SK-N-SH (cell line): ENCODE results near the gene NECTIN3. TPM values are rescaled to one million over a fixed set of nuclear protein-coding genes. Genes with fewer than 3 reads are reported as not detected.

ENCODE experiments used
- CTCF ChIA-PET: fragments of 300-600, 350-600 bp; formaldehyde crosslinking; extraction: SDS; loops from one replicate; lab custom pipeline; 2021; lab: Yijun Ruan, JAX
- POLR2A ChIA-PET: fragments of 350-600 bp; sonication (Branson Sonifier 250); formaldehyde crosslinking; extraction: SDS; loops from one replicate; lab custom pipeline; 2020; ENCODE audit warnings: antibody characterized with exemption, inconsistent platforms; lab: Yijun Ruan, JAX
- DNase-seq: peaks from one replicate; pipeline ENCODE4 v3.0.0; 2012
- H2AFZ ChIP-seq: fragments of 200-600 bp; sonication (generic); 2 replicates; pipeline ENCODE4 v1.8.1; 2016; ENCODE audit warnings: antibody characterized with exemption, mild to moderate bottlenecking, low read depth
- H3F3A ChIP-seq: fragments of 200-600 bp; sonication (generic); replicated peaks from 2 replicates; pipeline ENCODE3; 2016; ENCODE audit warnings: antibody characterized with exemption, mild to moderate bottlenecking; ENCODE audit not compliant: insufficient read depth
- H3K27ac ChIP-seq, 2 experiments: fragments of 200-500 bp in 1 of 2; fragments of 200-600 bp in 1 of 2; sonication (Bioruptor generic) in 1 of 2; sonication (generic), shearing (Covaris generic) in 1 of 2; 2 replicates each; pipeline versions ENCODE4 v1.5.1 to v1.6.1; 2014 to 2016; ENCODE audit warnings: low read depth in 2 of 2, inconsistent platforms in 1 of 2, low read length in 1 of 2, mild to moderate bottlenecking in 1 of 2, mixed read lengths in 1 of 2
- H3K27me3 ChIP-seq: fragments of 200-600 bp; sonication (generic), shearing (Covaris generic); 2 replicates; pipeline ENCODE4 v1.6.1; 2016; ENCODE audit warnings: mixed run types; ENCODE audit not compliant: insufficient read depth
- H3K36me3 ChIP-seq, 2 experiments: fragments of 200-500 bp in 1 of 2; fragments of 200-600 bp in 1 of 2; sonication (Bioruptor generic) in 1 of 2; sonication (generic) in 1 of 2; replicated peaks in 1 of 2; 2 replicates each; pipeline versions ENCODE3 to v1.5.1; 2014 to 2016; ENCODE audit warnings: low read length in 1 of 2, mild to moderate bottlenecking in 1 of 2; ENCODE audit not compliant: insufficient read depth in 2 of 2, control insufficient read depth in 1 of 2
- H3K4me1 ChIP-seq, 2 experiments: fragments of 200-500 bp in 1 of 2; fragments of 200-600 bp in 1 of 2; sonication (Bioruptor generic) in 1 of 2; sonication (generic), shearing (Covaris generic) in 1 of 2; 2 replicates each; pipeline versions ENCODE4 v1.5.1 to v1.6.1; 2014 to 2016; ENCODE audit warnings: low read depth in 1 of 2, low read length in 1 of 2, mixed run types in 1 of 2; ENCODE audit not compliant: insufficient read depth in 2 of 2, control insufficient read depth in 1 of 2
- H3K4me2 ChIP-seq: fragments of 200-600 bp; sonication (generic), shearing (Covaris generic); 2 replicates; pipeline ENCODE4 v1.6.1; 2017; ENCODE audit warnings: mixed run types
- H3K4me3 ChIP-seq, 2 experiments: fragments of 200-500 bp in 1 of 2; fragments of 200-600 bp in 1 of 2; sonication (Bioruptor generic) in 1 of 2; sonication (generic), shearing (Covaris generic) in 1 of 2; 2 replicates each; pipeline versions ENCODE4 v1.5.1 to v1.8.1; 2014 to 2016; ENCODE audit warnings: low read depth in 2 of 2, inconsistent platforms in 1 of 2, low read length in 1 of 2, mild to moderate bottlenecking in 1 of 2, mixed read lengths in 1 of 2, moderate library complexity in 1 of 2
- H3K79me2 ChIP-seq: fragments of 200-600 bp; sonication (generic); 2 replicates; pipeline ENCODE4 v1.8.1; 2017; ENCODE audit warnings: mild to moderate bottlenecking; ENCODE audit not compliant: insufficient read depth
- H3K9ac ChIP-seq: fragments of 200-600 bp; sonication (generic); 2 replicates; pipeline ENCODE4 v1.6.1; 2017; ENCODE audit warnings: mixed run types
- H3K9me2 ChIP-seq: fragments of 200-600 bp; sonication (generic); 2 replicates; pipeline ENCODE4 v1.6.1; 2017; ENCODE audit warnings: mixed run types
- H3K9me3 ChIP-seq: fragments of 200-600 bp; sonication (generic); 2 replicates; pipeline ENCODE4 v1.6.1; 2017; ENCODE audit warnings: mixed run types, mild to moderate bottlenecking, moderate library complexity
- H4K20me1 ChIP-seq: fragments of 200-600 bp; sonication (generic); 2 replicates; pipeline ENCODE4 v1.6.1; 2017; ENCODE audit warnings: mild to moderate bottlenecking, mixed run types; ENCODE audit not compliant: insufficient read depth
- CHD2 ChIP-seq: fragments of 150-350 bp; IDR thresholded peaks from 2 replicates; pipeline ENCODE4 v1.6.1; 2018; ENCODE audit warnings: low read length; ENCODE audit not compliant: partially characterized antibody
- EP300 ChIP-seq, 2 experiments: IDR thresholded peaks; 2 replicates each; pipeline versions ENCODE4 v1.4.0 to v1.6.1; 2012; ENCODE audit warnings: borderline replicate concordance in 1 of 2, low read depth in 1 of 2, low read length in 1 of 2
- EZH2phosphoT487 ChIP-seq: fragments of 200-600 bp; sonication (generic); IDR thresholded peaks from 2 replicates; pipeline ENCODE4 v1.6.1; 2017; ENCODE audit warnings: low read depth, mixed run types, mild to moderate bottlenecking, antibody characterized with exemption, moderate library complexity, borderline replicate concordance
- FOSL2 ChIP-seq: IDR thresholded peaks from 2 replicates; pipeline ENCODE4 v1.4.0; 2012; ENCODE audit warnings: low read depth, mild to moderate bottlenecking, moderate library complexity, borderline replicate concordance
- FOXM1 ChIP-seq: IDR thresholded peaks from 2 replicates; pipeline ENCODE4 v1.4.0; 2012; ENCODE audit warnings: low read depth, mild to moderate bottlenecking
- JUND ChIP-seq: IDR thresholded peaks from 2 replicates; pipeline ENCODE4 v1.4.0; 2012
- MXI1 ChIP-seq: IDR thresholded peaks from 2 replicates; pipeline ENCODE4 v1.6.1; 2012; ENCODE audit warnings: mild to moderate bottlenecking, low read depth, low read length, improper control_type of control experiment
- NFIC ChIP-seq: IDR thresholded peaks from 2 replicates; pipeline ENCODE4 v1.4.0; 2012; ENCODE audit warnings: borderline replicate concordance
- NRF1 ChIP-seq: IDR thresholded peaks from 2 replicates; pipeline ENCODE4 v1.6.1; 2012; ENCODE audit warnings: low read depth, mild to moderate bottlenecking, low read length
- POLR2AphosphoS5 ChIP-seq: IDR thresholded peaks from 2 replicates; pipeline ENCODE4 v1.6.1; 2012; ENCODE audit warnings: low read depth, low read length
- RAD21 ChIP-seq: IDR thresholded peaks from 2 replicates; pipeline ENCODE4 v1.6.1; 2012; ENCODE audit warnings: mild to moderate bottlenecking, low read length
- RXRA ChIP-seq: IDR thresholded peaks from 2 replicates; pipeline ENCODE4 v1.4.0; 2012; ENCODE audit warnings: low read depth, mild to moderate bottlenecking, borderline replicate concordance
- SIN3A ChIP-seq: IDR thresholded peaks from 2 replicates; pipeline ENCODE4 v1.6.1; 2012; ENCODE audit warnings: low read depth, mild to moderate bottlenecking, low read length, moderate library complexity, borderline replicate concordance
- SMC3 ChIP-seq: IDR thresholded peaks from 2 replicates; pipeline ENCODE4 v1.6.1; 2012; ENCODE audit warnings: low read depth, low read length, improper control_type of control experiment
- TAF1 ChIP-seq: IDR thresholded peaks from 2 replicates; pipeline ENCODE4 v1.6.1; 2012; ENCODE audit warnings: low read depth, mild to moderate bottlenecking, low read length, moderate library complexity, borderline replicate concordance
- TCF12 ChIP-seq: IDR thresholded peaks from 2 replicates; pipeline ENCODE4 v1.4.0; 2012
- TEAD4 ChIP-seq: IDR thresholded peaks from 2 replicates; pipeline ENCODE4 v1.4.0; 2012; ENCODE audit warnings: mild to moderate bottlenecking, borderline replicate concordance; ENCODE audit not compliant: insufficient read depth
- YY1 ChIP-seq: IDR thresholded peaks from 2 replicates; pipeline ENCODE4 v1.4.0; 2012; ENCODE audit warnings: low read depth, mild to moderate bottlenecking
- WGBS: methylation state at CpG from one replicate; pipeline ENCODE4 v1.1.6; 2017; ENCODE audit warnings: low lambda C conversion rate; 5-methylcytosine and 5-hydroxymethylcytosine counted together
- polyA plus RNA-seq, 3 experiments: library from polyadenylated mRNA; depleted of rRNA; stranded (reverse); fragments of >200 nt; gene quantifications; 2 replicates each; pipeline ENCODE4 v1.2.3, GENCODE V29; 2012
- TF ChIP-seq, protein P1 (sequence below): fragments of 200-600 bp; sonication (generic); IDR thresholded peaks from 2 replicates; pipeline ENCODE4 v1.6.1; 2017; ENCODE audit warnings: antibody characterized with exemption, mild to moderate bottlenecking, moderate library complexity
- TF ChIP-seq, protein P2 (sequence below): IDR thresholded peaks from 2 replicates; pipeline ENCODE4; 2012
- TF ChIP-seq, protein P3 (sequence below): IDR thresholded peaks from 2 replicates; pipeline ENCODE4 v1.4.0; 2012; ENCODE audit warnings: low read depth, borderline replicate concordance

NECTIN3 gene
- polyA plus RNA-seq, 1 of the 3 experiments (the other 2 are of a cell fraction), result 8.9 TPM

DNA sequence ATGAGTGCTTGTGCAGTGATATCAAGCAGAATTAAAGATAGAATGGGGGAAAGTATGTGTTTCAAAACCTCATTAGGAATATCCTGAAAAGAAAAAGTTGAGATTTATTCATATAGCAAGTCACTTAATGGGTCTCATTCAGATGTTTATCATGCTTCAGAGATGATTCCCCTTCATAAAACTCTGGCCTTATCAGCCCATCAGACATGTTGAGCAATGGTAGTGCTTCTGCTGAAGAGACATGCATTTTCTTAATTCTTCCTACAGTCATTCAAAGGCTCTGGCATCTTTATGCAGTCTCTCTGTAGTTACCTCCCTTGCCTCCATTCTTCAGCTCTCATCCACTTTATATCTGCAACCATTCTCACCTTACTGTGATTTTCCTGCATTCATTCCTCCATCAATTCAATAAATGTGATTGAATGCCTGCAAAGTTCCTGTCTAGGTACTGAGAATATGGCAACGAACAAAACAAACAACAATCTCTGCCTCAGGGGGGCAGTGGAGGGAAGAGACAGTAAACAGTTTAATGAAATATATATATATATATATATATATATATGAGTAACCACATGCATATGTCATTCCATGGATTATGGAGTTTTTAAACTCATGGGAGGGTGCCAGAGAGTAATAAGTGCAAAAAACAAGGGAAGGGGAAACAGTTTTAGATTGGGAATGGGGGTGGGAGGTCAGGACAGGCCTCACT lies 138.5 kb downstream of the NECTIN3 start:
- no peak for DNase-seq
- CTCF ChIA-PET, result no interaction called here
- Histone ChIP-seq H3K4me3 (no peak overlapping the region), H3F3A (peaks cover 13% of the 10 kb centered on the region), H3K9ac (no peak overlapping the region), H3K79me2 (no peaks in the 10 kb centered on the region), H3K27me3 (no peaks in the 10 kb centered on the region), H3K36me3 (no peaks in the 10 kb centered on the region), H2AFZ (no peak overlapping the region), H3K9me2 (no peaks in the 10 kb centered on the region), H3K4me2 (no peak overlapping the region), H3K4me1 (no peaks in the 10 kb centered on the region), H3K9me3 (no peaks in the 10 kb centered on the region), H4K20me1 (no peaks in the 10 kb centered on the region), H3K27ac (peak overlapping the region in 1 of 2 experiments; percentile 39; a peak in 3 of 4 replicates)
- POLR2A ChIA-PET, result no interaction called here
- 71% methylated on average over 1 of the region's 1 CpG for WGBS
- no peak for TF ChIP-seq NRF1
- TF ChIP-seq CHD2, result no peak
- peak; percentile 26; the same call in 1 of the 2 replicates for TF ChIP-seq FOSL2
- no peak for TF ChIP-seq RXRA
- TF ChIP-seq RAD21, result 0 out of 2 replicates have a peak, but pooled peaks have one; percentile 14
- no peak for TF ChIP-seq SMC3
- peak in 1 of 2 experiments; percentile 58; a peak in 1 of 4 replicates for TF ChIP-seq EP300 (IDR thresholded peaks at IDR 0.05; ENCODE audit: borderline replicate concordance in 1 of 2, low read depth in 1 of 2, low read length in 1 of 2)
- TF ChIP-seq, protein P1, sequence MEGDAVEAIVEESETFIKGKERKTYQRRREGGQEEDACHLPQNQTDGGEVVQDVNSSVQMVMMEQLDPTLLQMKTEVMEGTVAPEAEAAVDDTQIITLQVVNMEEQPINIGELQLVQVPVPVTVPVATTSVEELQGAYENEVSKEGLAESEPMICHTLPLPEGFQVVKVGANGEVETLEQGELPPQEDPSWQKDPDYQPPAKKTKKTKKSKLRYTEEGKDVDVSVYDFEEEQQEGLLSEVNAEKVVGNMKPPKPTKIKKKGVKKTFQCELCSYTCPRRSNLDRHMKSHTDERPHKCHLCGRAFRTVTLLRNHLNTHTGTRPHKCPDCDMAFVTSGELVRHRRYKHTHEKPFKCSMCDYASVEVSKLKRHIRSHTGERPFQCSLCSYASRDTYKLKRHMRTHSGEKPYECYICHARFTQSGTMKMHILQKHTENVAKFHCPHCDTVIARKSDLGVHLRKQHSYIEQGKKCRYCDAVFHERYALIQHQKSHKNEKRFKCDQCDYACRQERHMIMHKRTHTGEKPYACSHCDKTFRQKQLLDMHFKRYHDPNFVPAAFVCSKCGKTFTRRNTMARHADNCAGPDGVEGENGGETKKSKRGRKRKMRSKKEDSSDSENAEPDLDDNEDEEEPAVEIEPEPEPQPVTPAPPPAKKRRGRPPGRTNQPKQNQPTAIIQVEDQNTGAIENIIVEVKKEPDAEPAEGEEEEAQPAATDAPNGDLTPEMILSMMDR, result peak; percentile 34
- TF ChIP-seq TCF12, result peak; percentile 67
- peak; percentile 63; the same call in 1 of the 2 replicates for TF ChIP-seq TEAD4
- peak; percentile 60 for TF ChIP-seq JUND
- TF ChIP-seq POLR2AphosphoS5, result no peak
- TF ChIP-seq, protein P2, sequence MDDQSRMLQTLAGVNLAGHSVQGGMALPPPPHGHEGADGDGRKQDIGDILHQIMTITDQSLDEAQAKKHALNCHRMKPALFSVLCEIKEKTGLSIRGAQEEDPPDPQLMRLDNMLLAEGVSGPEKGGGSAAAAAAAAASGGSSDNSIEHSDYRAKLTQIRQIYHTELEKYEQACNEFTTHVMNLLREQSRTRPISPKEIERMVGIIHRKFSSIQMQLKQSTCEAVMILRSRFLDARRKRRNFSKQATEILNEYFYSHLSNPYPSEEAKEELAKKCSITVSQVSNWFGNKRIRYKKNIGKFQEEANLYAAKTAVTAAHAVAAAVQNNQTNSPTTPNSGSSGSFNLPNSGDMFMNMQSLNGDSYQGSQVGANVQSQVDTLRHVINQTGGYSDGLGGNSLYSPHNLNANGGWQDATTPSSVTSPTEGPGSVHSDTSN, result peak; percentile 82

DNA sequence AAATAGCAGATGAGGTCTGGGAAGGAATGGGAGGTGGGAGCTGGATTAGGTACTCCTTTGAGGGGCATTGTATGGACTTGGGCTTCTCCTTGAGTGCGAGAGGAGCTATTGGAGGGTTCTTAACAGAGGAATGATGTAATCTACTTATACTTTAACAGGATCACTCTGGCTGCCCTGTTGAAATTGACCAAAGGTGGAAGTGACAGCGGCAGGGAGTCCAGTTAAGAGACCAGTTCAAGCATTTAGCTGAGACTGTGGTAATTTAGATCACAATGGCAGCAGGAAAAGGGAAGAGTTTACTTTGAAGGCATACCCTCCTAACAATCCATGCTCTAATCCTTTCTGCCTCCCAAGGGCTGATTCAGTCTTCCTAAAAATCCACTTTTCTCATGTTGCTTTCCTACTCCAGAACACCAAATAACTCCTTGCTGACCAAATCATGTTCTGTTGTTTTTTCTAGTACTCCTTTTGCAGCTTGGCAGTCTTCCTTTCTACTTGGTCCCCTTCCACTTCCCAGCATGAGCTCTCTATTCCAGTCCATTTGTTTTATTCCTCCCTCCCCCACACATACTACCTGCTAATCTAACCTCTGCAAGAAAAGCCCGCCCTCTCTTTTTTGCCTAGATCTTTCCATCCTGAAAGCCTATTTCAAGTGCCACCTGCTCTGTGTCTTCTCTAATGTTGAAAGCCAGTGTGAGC lies 139.4 kb downstream of the NECTIN3 start:
- no peaks in the 10 kb centered on the region for H3K4me1 ChIP-seq
- H3K27ac ChIP-seq, result no peak overlapping the region
- H3K9me3 ChIP-seq, result no peaks in the 10 kb centered on the region
- POLR2A ChIA-PET, result no interaction called here
- no peak overlapping the region for H2AFZ ChIP-seq
- no peaks in the 10 kb centered on the region for H4K20me1 ChIP-seq
- peaks cover 13% of the 10 kb centered on the region for H3F3A ChIP-seq
- no peak for DNase-seq
- no peaks in the 10 kb centered on the region for H3K9me2 ChIP-seq
- no peaks in the 10 kb centered on the region for H3K79me2 ChIP-seq
- H3K9ac ChIP-seq, result no peak overlapping the region
- no peak overlapping the region for H3K4me2 ChIP-seq
- no peaks in the 10 kb centered on the region for H3K27me3 ChIP-seq
- no peak overlapping the region for H3K4me3 ChIP-seq
- CTCF ChIA-PET, result interaction anchor here (0.7 kb wide), 1 partner anchor 43 kb away, joined by 3 read pairs; no protein-coding TSS in a partner anchor
- 96% methylated on average over 3 of the region's 3 CpGs for WGBS
- H3K36me3 ChIP-seq, result no peaks in the 10 kb centered on the region
- no peak for TF ChIP-seq JUND
- no peak for TF ChIP-seq MXI1
- TF ChIP-seq EZH2phosphoT487, result no peak
- TF ChIP-seq RXRA, result no peak
- TF ChIP-seq FOXM1, result no peak
- no peak for TF ChIP-seq TAF1
- no peak for TF ChIP-seq YY1
- TF ChIP-seq SIN3A, result no peak
- TF ChIP-seq, protein P3, sequence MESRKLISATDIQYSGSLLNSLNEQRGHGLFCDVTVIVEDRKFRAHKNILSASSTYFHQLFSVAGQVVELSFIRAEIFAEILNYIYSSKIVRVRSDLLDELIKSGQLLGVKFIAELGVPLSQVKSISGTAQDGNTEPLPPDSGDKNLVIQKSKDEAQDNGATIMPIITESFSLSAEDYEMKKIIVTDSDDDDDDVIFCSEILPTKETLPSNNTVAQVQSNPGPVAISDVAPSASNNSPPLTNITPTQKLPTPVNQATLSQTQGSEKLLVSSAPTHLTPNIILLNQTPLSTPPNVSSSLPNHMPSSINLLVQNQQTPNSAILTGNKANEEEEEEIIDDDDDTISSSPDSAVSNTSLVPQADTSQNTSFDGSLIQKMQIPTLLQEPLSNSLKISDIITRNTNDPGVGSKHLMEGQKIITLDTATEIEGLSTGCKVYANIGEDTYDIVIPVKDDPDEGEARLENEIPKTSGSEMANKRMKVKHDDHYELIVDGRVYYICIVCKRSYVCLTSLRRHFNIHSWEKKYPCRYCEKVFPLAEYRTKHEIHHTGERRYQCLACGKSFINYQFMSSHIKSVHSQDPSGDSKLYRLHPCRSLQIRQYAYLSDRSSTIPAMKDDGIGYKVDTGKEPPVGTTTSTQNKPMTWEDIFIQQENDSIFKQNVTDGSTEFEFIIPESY, result no peak
- no peak for TF ChIP-seq NFIC
